ENCODE data around the gene NUDT21. TPM values are rescaled to one million over a fixed set of nuclear protein-coding genes. Genes with fewer than 3 reads are reported as not detected.

NUDT21 gene
- total RNA-seq, 1 experiment from 2014 or later, result 305 TPM

- intact Hi-C loops (cut with micrococcal nuclease; ENCODE audit: unreplicated experiment), result no loop called here
- CTCF ChIA-PET, result no interaction called here
- Mint-ChIP-seq H3K4me3 (ENCODE audit: unreplicated experiment) (no peak overlapping the region), H3K27ac (ENCODE audit: unreplicated experiment) (no peak overlapping the region), H3K4me1 (ENCODE audit: low read depth, unreplicated experiment) (no peaks in the 10 kb centered on the region), H3K36me3 (ENCODE audit: insufficient read depth, unreplicated experiment) (peaks cover 68% of the 10 kb centered on the region), H3K27me3 (ENCODE audit: insufficient read depth, unreplicated experiment) (no peaks in the 10 kb centered on the region), H3K9me3 (ENCODE audit: unreplicated experiment) (no peaks in the 10 kb centered on the region)
- H3K27me3 ChIP-seq (replicated peaks; ENCODE audit: control insufficient read depth, insufficient read depth, low read length), result no peaks in the 10 kb centered on the region
- TF ChIP-seq, protein P1, sequence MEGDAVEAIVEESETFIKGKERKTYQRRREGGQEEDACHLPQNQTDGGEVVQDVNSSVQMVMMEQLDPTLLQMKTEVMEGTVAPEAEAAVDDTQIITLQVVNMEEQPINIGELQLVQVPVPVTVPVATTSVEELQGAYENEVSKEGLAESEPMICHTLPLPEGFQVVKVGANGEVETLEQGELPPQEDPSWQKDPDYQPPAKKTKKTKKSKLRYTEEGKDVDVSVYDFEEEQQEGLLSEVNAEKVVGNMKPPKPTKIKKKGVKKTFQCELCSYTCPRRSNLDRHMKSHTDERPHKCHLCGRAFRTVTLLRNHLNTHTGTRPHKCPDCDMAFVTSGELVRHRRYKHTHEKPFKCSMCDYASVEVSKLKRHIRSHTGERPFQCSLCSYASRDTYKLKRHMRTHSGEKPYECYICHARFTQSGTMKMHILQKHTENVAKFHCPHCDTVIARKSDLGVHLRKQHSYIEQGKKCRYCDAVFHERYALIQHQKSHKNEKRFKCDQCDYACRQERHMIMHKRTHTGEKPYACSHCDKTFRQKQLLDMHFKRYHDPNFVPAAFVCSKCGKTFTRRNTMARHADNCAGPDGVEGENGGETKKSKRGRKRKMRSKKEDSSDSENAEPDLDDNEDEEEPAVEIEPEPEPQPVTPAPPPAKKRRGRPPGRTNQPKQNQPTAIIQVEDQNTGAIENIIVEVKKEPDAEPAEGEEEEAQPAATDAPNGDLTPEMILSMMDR (IDR thresholded peaks at IDR 0.05; ENCODE audit: insufficient read depth in 1 of 2, low read depth in 1 of 2, low read length in 1 of 2, severe bottlenecking in 1 of 2, unreplicated experiment in 1 of 2), result no peak
- no peaks in the 10 kb centered on the region for H3K4me1 ChIP-seq
- no peak overlapping the region for H3K4me3 ChIP-seq (ENCODE audit: low read depth, low read length)
- BruUV-seq (replicated peaks), result no TSS peak
- POLR2A ChIA-PET, result interaction anchor here (0.6 to 1.7 kb wide), 2 partner anchors 9 to 13 kb away, joined by 3 to 4 read pairs; partner anchors contain the start of gene NUDT21
- no peaks in the 10 kb centered on the region for H3K9me3 ChIP-seq
- DNase-seq, result no peak
- peaks cover 3% of the 10 kb centered on the region for H3K36me3 ChIP-seq (ENCODE audit: control insufficient read depth, insufficient read depth, low read length)
Measured at GRCh38 chr16:56438038-56438437, 13.1 kb downstream of the NUDT21 start.

- Mint-ChIP-seq H3K36me3 (ENCODE audit: insufficient read depth, unreplicated experiment) (peaks cover 63% of the 10 kb centered on the region), H3K4me3 (ENCODE audit: unreplicated experiment) (no peak overlapping the region), H3K27ac (ENCODE audit: unreplicated experiment) (no peak overlapping the region), H3K9me3 (ENCODE audit: unreplicated experiment) (no peaks in the 10 kb centered on the region), H3K4me1 (ENCODE audit: low read depth, unreplicated experiment) (no peaks in the 10 kb centered on the region), H3K27me3 (ENCODE audit: insufficient read depth, unreplicated experiment) (no peaks in the 10 kb centered on the region)
- H3K4me3 ChIP-seq (ENCODE audit: low read depth, low read length), result no peak overlapping the region
- H3K36me3 ChIP-seq (ENCODE audit: control insufficient read depth, insufficient read depth, low read length), result peaks cover 3% of the 10 kb centered on the region; the same call in 1 of the 2 replicates
- TF ChIP-seq, protein P1 (IDR thresholded peaks at IDR 0.05; ENCODE audit: insufficient read depth in 1 of 2, low read depth in 1 of 2, low read length in 1 of 2, severe bottlenecking in 1 of 2, unreplicated experiment in 1 of 2), result no peak
- no peaks in the 10 kb centered on the region for H3K27me3 ChIP-seq (replicated peaks; ENCODE audit: control insufficient read depth, insufficient read depth, low read length)
- ChIA-PET POLR2A (no interaction called here), CTCF (no interaction called here)
- BruUV-seq (replicated peaks), result no TSS peak
- intact Hi-C loops (cut with micrococcal nuclease; ENCODE audit: unreplicated experiment), result no loop called here
- DNase-seq, result no peak
- no peaks in the 10 kb centered on the region for H3K9me3 ChIP-seq
- H3K4me1 ChIP-seq, result no peaks in the 10 kb centered on the region
Measured at GRCh38 chr16:56436258-56436657, 14.9 kb downstream of the NUDT21 start.

GRCh38 chr16:56428091-56428490, 23.0 kb downstream of the NUDT21 start:
- BruUV-seq (replicated peaks), result no TSS peak
- H3K9me3 Mint-ChIP-seq (ENCODE audit: unreplicated experiment), result no peaks in the 10 kb centered on the region
- intact Hi-C loops (cut with micrococcal nuclease; ENCODE audit: unreplicated experiment), result no loop called here
- ChIA-PET CTCF (no interaction called here), POLR2A (no interaction called here)
- H3K27ac Mint-ChIP-seq (ENCODE audit: unreplicated experiment), result no peak overlapping the region
- H3K4me1 Mint-ChIP-seq (ENCODE audit: low read depth, unreplicated experiment), result peaks cover 7% of the 10 kb centered on the region
- Histone ChIP-seq H3K4me3 (ENCODE audit: low read depth, low read length) (no peak overlapping the region), H3K36me3 (ENCODE audit: control insufficient read depth, insufficient read depth, low read length) (no peaks in the 10 kb centered on the region; the same call in 1 of the 2 replicates), H3K4me1 (peaks cover 20% of the 10 kb centered on the region), H3K27me3 (replicated peaks; ENCODE audit: control insufficient read depth, insufficient read depth, low read length) (no peaks in the 10 kb centered on the region), H3K9me3 (no peaks in the 10 kb centered on the region)
- no peak overlapping the region for H3K4me3 Mint-ChIP-seq (ENCODE audit: unreplicated experiment)
- no peak for DNase-seq
- TF ChIP-seq, protein P1 (IDR thresholded peaks at IDR 0.05; ENCODE audit: insufficient read depth in 1 of 2, low read depth in 1 of 2, low read length in 1 of 2, severe bottlenecking in 1 of 2, unreplicated experiment in 1 of 2), result no peak
- H3K27me3 Mint-ChIP-seq (ENCODE audit: insufficient read depth, unreplicated experiment), result no peaks in the 10 kb centered on the region
- H3K36me3 Mint-ChIP-seq (ENCODE audit: insufficient read depth, unreplicated experiment), result peaks cover 31% of the 10 kb centered on the region
